Measurements from ENCODE around the gene TSBP1. TPM values are rescaled to one million over a fixed set of nuclear protein-coding genes. Genes with fewer than 3 reads are reported as not detected.

Gene TSBP1
- total RNA-seq, 1 experiment from 2014 or later, result not detected

DNA sequence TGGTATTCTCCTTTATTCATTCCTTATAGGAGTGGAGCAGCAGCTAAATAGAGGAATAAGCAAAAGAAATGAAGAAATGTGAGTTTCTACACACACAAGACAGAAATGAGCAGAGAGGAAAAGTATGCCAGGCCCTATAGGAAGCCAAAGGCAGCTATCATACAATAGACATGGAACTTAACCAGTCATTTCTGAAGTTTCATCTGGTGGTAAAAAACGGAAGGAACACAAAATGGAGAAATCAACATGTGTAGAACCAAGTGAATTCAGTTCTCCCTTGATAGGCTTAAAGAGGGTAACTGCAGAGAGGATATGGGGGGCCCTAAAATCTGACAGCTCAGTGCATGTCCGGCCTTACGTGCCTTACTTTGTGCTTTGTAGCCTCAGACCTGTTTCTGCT lies 44.6 kb downstream of the TSBP1 start:
- ChIA-PET CTCF (interaction anchor here (0.6 kb wide), 1 partner anchor 466 kb away, joined by 6 read pairs; no protein-coding TSS in a partner anchor), POLR2A (no interaction called here)
- TF ChIP-seq CTCF (IDR thresholded peaks at IDR 0.05; ENCODE audit: unreplicated experiment), result no peak
- no TSS peak for BruUV-seq (replicated peaks)
- no peak overlapping the region for H3K4me3 Mint-ChIP-seq (ENCODE audit: unreplicated experiment)
- DNase-seq (ENCODE audit: unreplicated experiment), result no peak
- peaks cover 85% of the 10 kb centered on the region for H3K27me3 Mint-ChIP-seq (ENCODE audit: insufficient read depth, unreplicated experiment)
- H3K27ac Mint-ChIP-seq (ENCODE audit: low read depth, unreplicated experiment), result no peak overlapping the region
- intact Hi-C loops (cut with micrococcal nuclease), result no loop called here
- no peaks in the 10 kb centered on the region for H3K36me3 Mint-ChIP-seq (ENCODE audit: insufficient read depth, unreplicated experiment)
- no peaks in the 10 kb centered on the region for H3K9me3 Mint-ChIP-seq (ENCODE audit: unreplicated experiment)
- no peaks in the 10 kb centered on the region for H3K4me1 Mint-ChIP-seq (ENCODE audit: insufficient read depth, unreplicated experiment)

- no peaks in the 10 kb centered on the region for H3K36me3 Mint-ChIP-seq (ENCODE audit: insufficient read depth, unreplicated experiment)
- no peak for TF ChIP-seq CTCF (IDR thresholded peaks at IDR 0.05; ENCODE audit: unreplicated experiment)
- DNase-seq (ENCODE audit: unreplicated experiment), result no peak
- POLR2A ChIA-PET, result no interaction called here
- H3K4me3 Mint-ChIP-seq (ENCODE audit: unreplicated experiment), result no peak overlapping the region
- no peak overlapping the region for H3K27ac Mint-ChIP-seq (ENCODE audit: low read depth, unreplicated experiment)
- CTCF ChIA-PET, result interaction anchor here (0.6 kb wide), 1 partner anchor 11 kb away, joined by 3 read pairs; no protein-coding TSS in a partner anchor
- peaks cover 76% of the 10 kb centered on the region for H3K27me3 Mint-ChIP-seq (ENCODE audit: insufficient read depth, unreplicated experiment)
- no peaks in the 10 kb centered on the region for H3K4me1 Mint-ChIP-seq (ENCODE audit: insufficient read depth, unreplicated experiment)
- no TSS peak for BruUV-seq (replicated peaks)
- intact Hi-C loops (cut with micrococcal nuclease), result no loop called here
- H3K9me3 Mint-ChIP-seq (ENCODE audit: unreplicated experiment), result no peaks in the 10 kb centered on the region
These were observed 53.2 kb downstream of the TSBP1 start for GRCh38 chr6:32318501-32318900.

GRCh38 chr6:32317541-32317940 lies 54.2 kb downstream of the TSBP1 start:
- H3K27me3 Mint-ChIP-seq (ENCODE audit: insufficient read depth, unreplicated experiment), result peaks cover 76% of the 10 kb centered on the region
- ChIA-PET CTCF (interaction anchor here (0.9 kb wide), 1 partner anchor 31 kb away, joined by 4 read pairs; no protein-coding TSS in a partner anchor), POLR2A (no interaction called here)
- BruUV-seq (replicated peaks), result no TSS peak
- no peak for DNase-seq (ENCODE audit: unreplicated experiment)
- intact Hi-C loops (cut with micrococcal nuclease), result no loop called here
- no peaks in the 10 kb centered on the region for H3K9me3 Mint-ChIP-seq (ENCODE audit: unreplicated experiment)
- no peak for TF ChIP-seq CTCF (IDR thresholded peaks at IDR 0.05; ENCODE audit: unreplicated experiment)
- no peak overlapping the region for H3K4me3 Mint-ChIP-seq (ENCODE audit: unreplicated experiment)
- no peaks in the 10 kb centered on the region for H3K36me3 Mint-ChIP-seq (ENCODE audit: insufficient read depth, unreplicated experiment)
- H3K27ac Mint-ChIP-seq (ENCODE audit: low read depth, unreplicated experiment), result no peak overlapping the region
- H3K4me1 Mint-ChIP-seq (ENCODE audit: insufficient read depth, unreplicated experiment), result no peaks in the 10 kb centered on the region

- ChIA-PET POLR2A (interaction anchor here (0.6 to 0.7 kb wide), 2 partner anchors 9 to 958 kb away, joined by 3 read pairs; partner anchors contain the start of genes RPS18 and VPS52), CTCF (no interaction called here)
- DNase-seq (ENCODE audit: unreplicated experiment), result no peak
- no peaks in the 10 kb centered on the region for H3K36me3 Mint-ChIP-seq (ENCODE audit: insufficient read depth, unreplicated experiment)
- no peak for TF ChIP-seq CTCF (IDR thresholded peaks at IDR 0.05; ENCODE audit: unreplicated experiment)
- peaks cover 90% of the 10 kb centered on the region for H3K27me3 Mint-ChIP-seq (ENCODE audit: insufficient read depth, unreplicated experiment)
- H3K4me3 Mint-ChIP-seq (ENCODE audit: unreplicated experiment), result no peak overlapping the region
- no peaks in the 10 kb centered on the region for H3K4me1 Mint-ChIP-seq (ENCODE audit: insufficient read depth, unreplicated experiment)
- BruUV-seq (replicated peaks), result no TSS peak
- intact Hi-C loops (cut with micrococcal nuclease), result no loop called here
- H3K27ac Mint-ChIP-seq (ENCODE audit: low read depth, unreplicated experiment), result no peak overlapping the region
- no peaks in the 10 kb centered on the region for H3K9me3 Mint-ChIP-seq (ENCODE audit: unreplicated experiment)
These were observed 57.7 kb downstream of the TSBP1 start for GRCh38 chr6:32313964-32314363.

Data from MCF 10A (cell line).